A549 (cell line): ENCODE results near the gene SIRT3. TPM values are rescaled to one million over a fixed set of nuclear protein-coding genes. Genes with fewer than 3 reads are reported as not detected.
"Not testable (repeated sequence)": the region's sequence is repeated elsewhere in the genome, so short reads cannot be mapped to it uniquely, and the experiment has no call there.

Source experiments
- ATAC-seq, 2 experiments: fragments of 200-7000 bp in 1 of 2; fragments of >200 bp in 1 of 2; cut with Nextera tagmentation in 1 of 2; cut with Tn5 transposase in 1 of 2; 3 replicates each; pipeline versions ENCODE4 v1.8.0 to v1.9.1; 2018 to 2020; ENCODE audit warnings: mild to moderate bottlenecking in 1 of 2, moderate library complexity in 1 of 2
- CTCF ChIA-PET: fragments of 300-600 bp; sonication (Branson Sonifier 250); formaldehyde crosslinking; extraction: SDS; loops from one replicate; lab custom pipeline; 2021; ENCODE audit warnings: antibody characterized with exemption, inconsistent platforms; lab: Yijun Ruan, JAX
- POLR2A ChIA-PET: fragments of 350-600 bp; formaldehyde crosslinking; extraction: SDS; loops from one replicate; lab custom pipeline; 2021; ENCODE audit warnings: antibody characterized with exemption, inconsistent platforms; lab: Yijun Ruan, JAX
- DNase-seq, 2 experiments: peaks; one replicate each; pipeline versions ENCODE4 v3.0.0 to v3.0.0-alpha.2; 2011 to 2016; ENCODE audit warnings: low read depth in 1 of 2, low spot score in 1 of 2
- FAIRE-seq: peaks from 2 replicates; lab custom pipeline; 2011; peaks lifted over from hg19 to GRCh38; lab: Jason Lieb, UNC
- H3K27ac ChIP-seq, 2 experiments: fragments of >200 bp; sonication (Bioruptor Twin); formaldehyde crosslinking; 3 replicates each; pipeline ENCODE4 v1.5.1; 2016 to 2017
- H3K4me1 ChIP-seq: fragments of >200 bp; sonication (Bioruptor Twin); formaldehyde crosslinking; 3 replicates; pipeline ENCODE4 v1.6.1; 2016
- H3K4me2 ChIP-seq: fragments of >200 bp; sonication (Bioruptor Twin); formaldehyde crosslinking; 3 replicates; pipeline ENCODE4 v1.6.1; 2016
- H3K4me3 ChIP-seq: fragments of >200 bp; sonication (Bioruptor Twin); formaldehyde crosslinking; 3 replicates; pipeline ENCODE4 v1.5.1; 2016
- H3K9me3 ChIP-seq: fragments of >200 bp; sonication (Bioruptor Twin); formaldehyde crosslinking; 3 replicates; pipeline ENCODE4 v1.6.1; 2016
- CBX2 ChIP-seq: fragments of 200-600 bp; sonication (generic); IDR thresholded peaks from 2 replicates; pipeline ENCODE4 v1.6.1; 2016; ENCODE audit warnings: low read depth, mild to moderate bottlenecking, borderline replicate concordance
- CHD2 ChIP-seq: fragments of 150-350 bp; IDR thresholded peaks from 2 replicates; pipeline ENCODE4 v1.6.1; 2014; ENCODE audit warnings: low read length; ENCODE audit not compliant: partially characterized antibody
- EHF ChIP-seq: fragments of 250-450 bp; sonication (Bioruptor Pico); IDR thresholded peaks from 2 replicates; pipeline ENCODE4 v1.5.0; 2020; ENCODE audit warnings: mild to moderate bottlenecking
- EHMT2 ChIP-seq: fragments of 200-600 bp; sonication (generic); IDR thresholded peaks from 2 replicates; pipeline ENCODE4 v1.6.1; 2016; ENCODE audit warnings: antibody characterized with exemption, low read depth, mild to moderate bottlenecking, moderate library complexity
- ELK1 ChIP-seq: fragments of 150-350 bp; IDR thresholded peaks from 2 replicates; pipeline ENCODE4 v1.6.1; 2014; ENCODE audit warnings: low read depth, mild to moderate bottlenecking, low read length
- ESRRA ChIP-seq: fragments of 150-350 bp; IDR thresholded peaks from 2 replicates; pipeline ENCODE4 v1.6.1; 2014; ENCODE audit warnings: mild to moderate bottlenecking, low read length, borderline replicate concordance
- FOSL2 ChIP-seq, 2 experiments: fragments of 450-650 bp in 1 of 2; fragments of >200 bp in 1 of 2; sonication (Bioruptor Twin) in 1 of 2; formaldehyde crosslinking; IDR thresholded peaks; 2 replicates each; pipeline versions ENCODE4 v1.5.0 to v1.6.1; 2016 to 2020; ENCODE audit warnings: mild to moderate bottlenecking in 1 of 2, moderate library complexity in 1 of 2
- HMGXB4 ChIP-seq: fragments of 250-450 bp; sonication (Bioruptor Pico); IDR thresholded peaks from 2 replicates; pipeline ENCODE4 v1.5.0; 2021; ENCODE audit warnings: mild to moderate bottlenecking, moderate library complexity, borderline replicate concordance
- JUNB ChIP-seq: fragments of >200 bp; sonication (Bioruptor Twin); formaldehyde crosslinking; IDR thresholded peaks from 2 replicates; pipeline ENCODE4 v1.6.1; 2016
- MAFK ChIP-seq: fragments of 450-650 bp; IDR thresholded peaks from 2 replicates; pipeline ENCODE4 v1.6.1; 2014; ENCODE audit not compliant: partially characterized antibody
- MAX ChIP-seq: IDR thresholded peaks from 2 replicates; pipeline ENCODE4 v1.6.1; 2012
- MAZ ChIP-seq: fragments of 150-350 bp; IDR thresholded peaks from 2 replicates; pipeline ENCODE4 v1.6.1; 2014; ENCODE audit warnings: antibody characterized with exemption, low read depth, low read length, borderline replicate concordance
- NFE2L2 ChIP-seq: fragments of 150-350 bp; conservative IDR thresholded peaks from 2 replicates; pipeline ENCODE4 v1.6.1; 2014; ENCODE audit warnings: low read length
- NPAS2 ChIP-seq: fragments of 250-450 bp; sonication (Bioruptor Pico); IDR thresholded peaks from 2 replicates; pipeline ENCODE4 v1.8.0; 2022; ENCODE audit warnings: mild to moderate bottlenecking, moderate library complexity, borderline replicate concordance
- POLR2A ChIP-seq: IDR thresholded peaks from 2 replicates; pipeline ENCODE4 v1.6.1; 2012; ENCODE audit warnings: mild to moderate bottlenecking, low read length
- SMC3 ChIP-seq: fragments of >200 bp; sonication (Bioruptor Twin); formaldehyde crosslinking; IDR thresholded peaks from 3 replicates; pipeline ENCODE4 v1.6.1; 2018; ENCODE audit warnings: inconsistent platforms
- TP53 ChIP-seq: fragments of 250-450 bp; sonication (Bioruptor Pico); IDR thresholded peaks from 2 replicates; pipeline ENCODE4 v1.5.0; 2021; ENCODE audit warnings: mild to moderate bottlenecking, moderate library complexity
- ZFP36 ChIP-seq: fragments of 450-650 bp; IDR thresholded peaks from 2 replicates; pipeline ENCODE4 v1.6.1; 2014; ENCODE audit warnings: borderline replicate concordance; ENCODE audit not compliant: partially characterized antibody
- ZNF302 ChIP-seq: fragments of 250-450 bp; sonication (Bioruptor Pico); IDR thresholded peaks from 2 replicates; pipeline ENCODE4 v1.9.0; 2021; ENCODE audit warnings: inconsistent platforms, mild to moderate bottlenecking, moderate library complexity
- WGBS: methylation state at CpG from one replicate; pipeline ENCODE4 v1.1.6; 2017; ENCODE audit errors: missing lambda C conversion rate; 5-methylcytosine and 5-hydroxymethylcytosine counted together
- polyA plus RNA-seq, 4 experiments: library from polyadenylated mRNA; depleted of rRNA in 3 of 4; stranded (reverse); fragments of >200 nt; fragmentation: RNase III in 1 of 4; extraction: RNeasy Plus Mini Kit Qiagen cat#74134 plus additional on column Dnase treatment in 1 of 4; gene quantifications; 2 replicates in 3 of 4; 3 replicates in 1 of 4; pipeline ENCODE4 v1.2.3, GENCODE V29; 2011 to 2017

SIRT3 gene
- polyA plus RNA-seq, 2 of the 4 experiments (the other 2 are of a cell fraction): 20.3 to 22.3 TPM

GRCh38 chr11:249062-249461 is 12.9 kb upstream of the SIRT3 start:
- ChIA-PET POLR2A (interaction anchor here (0.7 kb wide), 1 partner anchor 42 kb away, joined by 4 read pairs; the partner anchor contains the start of gene BET1L), CTCF (interaction anchor here (0.9 to 5.6 kb wide), 5 partner anchors 12 to 106 kb away, joined by 4 to 40 read pairs (median 13); no protein-coding TSS in a partner anchor)
- 75% methylated on average over 8 of the region's 8 CpGs for WGBS
- H3K4me1 ChIP-seq: no peaks in the 10 kb centered on the region
- no peak overlapping the region for H3K27ac ChIP-seq
- ATAC-seq (no peak), FAIRE-seq (no peak), DNase-seq (no peak)
- no peak overlapping the region for H3K4me3 ChIP-seq
- H3K9me3 ChIP-seq: no peaks in the 10 kb centered on the region
- TF ChIP-seq CHD2 (no peak), HMGXB4 (CRISPR knock-in tag) (no peak), FOSL2 (IDR thresholded peaks at IDR 0.05) (no peak), FOSL2 (CRISPR knock-in tag; IDR thresholded peaks at IDR 0.05) (no peak), ZNF302 (CRISPR knock-in tag) (no peak), EHF (no peak), JUNB (no peak), POLR2A (no peak), NPAS2 (no peak), ESRRA (no peak), SMC3 (no peak)
- no peak overlapping the region for H3K4me2 ChIP-seq

GRCh38 chr11:244376-244775 is 8.2 kb upstream of the SIRT3 start:
- DNase-seq: no peak
- POLR2A ChIA-PET: no interaction called here
- Histone ChIP-seq H3K4me2 (no peak overlapping the region), H3K9me3 (no peaks in the 10 kb centered on the region), H3K4me3 (no peak overlapping the region), H3K27ac (no peak overlapping the region)
- 94% methylated on average over 2 of the region's 2 CpGs for WGBS
- TF ChIP-seq CBX2 (no peak), EHMT2 (no peak), ESRRA (no peak)
- TF ChIP-seq, all 56 proteins: peak for 0
- FAIRE-seq (no peak), ATAC-seq (no peak)
- CTCF ChIA-PET: no interaction called here
- H3K4me1 ChIP-seq: no peaks in the 10 kb centered on the region

- H3K4me2 ChIP-seq: no peak overlapping the region
- no peak for TF ChIP-seq MAFK
- H3K4me3 ChIP-seq: no peak overlapping the region
- POLR2A ChIA-PET: no interaction called here
- 93% methylated on average over 5 of the region's 5 CpGs for WGBS
- ATAC-seq (no peak), DNase-seq (no peak), FAIRE-seq (no peak)
- CTCF ChIA-PET: interaction anchor here (4.8 kb wide), 1 partner anchor 10 kb away, joined by 40 read pairs; no protein-coding TSS in a partner anchor
- H3K27ac ChIP-seq: no peak overlapping the region
- H3K9me3 ChIP-seq: no peaks in the 10 kb centered on the region
- peaks cover 10% of the 10 kb centered on the region; the same call in 2 of the 3 replicates for H3K4me1 ChIP-seq
These were observed 5.5 kb upstream of the SIRT3 start for GRCh38 chr11:241634-242033.

- CTCF ChIA-PET: interaction anchor here (4.8 kb wide), 1 partner anchor 11 kb away, joined by 40 read pairs; no protein-coding TSS in a partner anchor
- Histone ChIP-seq H3K4me1 (peaks cover 11% of the 10 kb centered on the region; the same call in 2 of the 3 replicates), H3K9me3 (no peaks in the 10 kb centered on the region), H3K27ac (no peak overlapping the region), H3K4me3 (no peak overlapping the region), H3K4me2 (no peak overlapping the region)
- 61% methylated on average over 1 of the region's 1 CpG for WGBS
- FAIRE-seq (no peak), DNase-seq (no peak), ATAC-seq (no peak)
- no peak for TF ChIP-seq ELK1
- TF ChIP-seq NFE2L2: no peak
- no peak for TF ChIP-seq SMC3
- TF ChIP-seq MAZ: no peak
- no peak for TF ChIP-seq ESRRA
- TF ChIP-seq ZFP36: no peak
- TF ChIP-seq ZNF302 (CRISPR knock-in tag): no peak
- no peak for TF ChIP-seq TP53 (CRISPR knock-in tag)
- no peak for TF ChIP-seq MAX
- TF ChIP-seq JUNB: no peak
- POLR2A ChIA-PET: no interaction called here
These were observed 4.2 kb upstream of the SIRT3 start for GRCh38 chr11:240315-240714.

GRCh38 chr11:238346-238745 is 2.2 kb upstream of the SIRT3 start:
- ATAC-seq, H3K4me3 ChIP-seq: not testable (repeated sequence)
- POLR2A ChIA-PET: interaction anchor here (2.3 kb wide), 1 partner anchor 31 kb away, joined by 8 read pairs; the partner anchor contains the start of genes BET1L and RIC8A

More at GRCh38 chr11:238346-238745, 2.2 kb upstream of the SIRT3 start:
- FAIRE-seq, H3K27ac ChIP-seq, DNase-seq, H3K9me3 ChIP-seq: not testable (repeated sequence)
- 87% methylated on average over 7 of the region's 7 CpGs for WGBS
- Histone ChIP-seq H3K4me1 (peaks cover 17% of the 10 kb centered on the region; the same call in 2 of the 3 replicates), H3K4me2 (peak overlapping the region; percentile 99)
- CTCF ChIA-PET: interaction anchor here (1.4 to 4.8 kb wide), 3 partner anchors 13 to 209 kb away, joined by 7 to 40 read pairs (median 17); no protein-coding TSS in a partner anchor
